Skeletal muscle tissue (tissue), 4 donors: ENCODE results near the gene MTUS2. TPM values are rescaled to one million over a fixed set of nuclear protein-coding genes. Genes with fewer than 3 reads are reported as not detected.

Source experiments
- H3K27ac ChIP-seq: one replicate; pipeline ENCODE4 v1.7.0; 2013; ENCODE audit warnings: mild to moderate bottlenecking, low read depth, low read length, inconsistent platforms
- H3K27me3 ChIP-seq, 3 donors: one replicate each; pipeline ENCODE4 v1.7.0; 2013; ENCODE audit warnings: low read length in 3 of 3; ENCODE audit not compliant: control insufficient read depth in 3 of 3, insufficient read depth in 3 of 3
- H3K36me3 ChIP-seq, 3 donors: one replicate each; pipeline ENCODE4 v1.7.0; 2013; ENCODE audit warnings: low read length in 3 of 3; ENCODE audit not compliant: control insufficient read depth in 3 of 3, insufficient read depth in 3 of 3
- H3K4me1 ChIP-seq, 3 donors: one replicate each; pipeline ENCODE4 v1.7.0; 2013; ENCODE audit warnings: low read length in 3 of 3, mild to moderate bottlenecking in 3 of 3; ENCODE audit not compliant: control insufficient read depth in 3 of 3, insufficient read depth in 3 of 3
- H3K4me3 ChIP-seq, 3 donors: one replicate each; pipeline ENCODE4 v1.7.0; 2013; ENCODE audit warnings: low read length in 3 of 3
- H3K9ac ChIP-seq, 3 donors: one replicate each; pipeline ENCODE4 v1.7.0; 2013; ENCODE audit warnings: low read length in 3 of 3, mild to moderate bottlenecking in 3 of 3, moderate library complexity in 2 of 3, low read depth in 1 of 3
- H3K9me3 ChIP-seq, 3 donors: one replicate each; pipeline ENCODE4 v1.7.0; 2013; ENCODE audit warnings: low read length in 3 of 3; ENCODE audit not compliant: control insufficient read depth in 3 of 3
- total RNA-seq: library from RNA; depleted of rRNA; stranded (reverse); fragments of >200 nt; gene quantifications from one replicate; pipeline ENCODE4 v1.2.3, GENCODE V29; 2014
- donor health status: Osteomylitis.

Gene MTUS2
- total RNA-seq, 1 donor from 2014 or later = 4.2 TPM

DNA sequence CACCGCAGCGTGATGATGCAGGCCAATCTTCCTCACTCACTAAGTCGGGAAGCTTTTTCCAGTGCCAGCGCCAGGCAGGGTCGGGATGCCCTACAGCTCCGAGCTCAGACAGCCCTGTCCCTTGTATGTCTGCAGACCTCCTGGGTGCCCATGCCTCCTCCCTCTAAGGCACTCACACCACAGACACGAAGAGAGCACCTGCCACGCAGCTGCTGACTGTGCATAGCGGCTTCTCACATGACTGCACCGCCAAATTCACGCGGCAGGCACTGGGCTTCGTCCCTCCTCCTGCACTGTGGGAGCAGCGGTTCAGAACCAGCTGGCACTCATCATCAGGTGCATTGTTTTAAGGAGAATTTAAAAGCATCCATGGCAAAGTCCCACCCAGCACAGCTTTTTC, 687.2 kb downstream of the MTUS2 start:
- Histone ChIP-seq H3K4me1 (peaks cover 11 to 26% (median 14%) of the 10 kb centered on the region in 3 donors), H3K9me3 (no peaks in the 10 kb centered on the region), H3K27me3 (peaks cover 32 to 45% (median 40%) of the 10 kb centered on the region in 3 donors), H3K9ac (peak overlapping the region in 1 of 3 donors; percentile 16), H3K4me3 (no peak overlapping the region), H3K36me3 (no peaks in the 10 kb centered on the region), H3K27ac (no peak overlapping the region)

DNA sequence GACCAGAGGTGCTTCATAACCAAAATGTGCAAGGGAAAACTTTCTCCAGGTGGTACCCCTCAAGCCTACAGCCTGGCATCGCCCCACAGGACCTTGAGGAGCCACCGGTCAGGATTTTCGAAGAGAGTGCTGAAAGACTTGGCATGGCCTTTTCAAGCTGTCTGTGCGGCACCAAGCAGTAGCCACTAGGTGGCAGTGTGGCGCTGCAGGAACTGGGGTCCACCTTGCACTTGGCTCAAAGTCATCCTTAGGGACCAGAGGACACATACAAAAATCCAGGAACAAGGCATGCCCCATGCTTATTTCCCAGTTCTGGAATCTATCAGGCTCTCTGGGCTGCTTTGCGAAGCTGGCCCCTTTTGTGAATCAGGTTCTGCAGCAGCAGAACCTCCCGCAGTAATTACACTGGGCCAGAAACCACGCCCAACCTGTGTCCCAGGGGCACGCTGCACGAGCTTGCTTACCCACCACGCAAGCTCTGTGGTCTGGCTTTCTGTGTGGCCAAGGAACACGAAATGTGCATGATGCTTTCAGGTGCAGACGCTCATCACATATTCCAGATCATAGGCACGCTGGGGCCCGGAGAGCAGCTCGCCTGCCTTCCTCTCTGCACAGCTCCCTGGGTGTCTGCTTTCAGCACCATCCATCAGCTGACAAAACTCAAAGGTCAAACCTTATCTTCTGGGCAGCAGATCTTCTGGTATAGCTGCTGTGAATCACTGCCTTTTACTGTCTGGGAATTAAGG, 688.2 kb downstream of the MTUS2 start:
- Histone ChIP-seq H3K4me3 (peak overlapping the region in 1 of 3 donors; percentile 32), H3K36me3 (no peaks in the 10 kb centered on the region), H3K27ac (no peak overlapping the region), H3K9ac (no peak overlapping the region), H3K4me1 (peaks cover 11 to 17% (median 14%) of the 10 kb centered on the region in 3 donors), H3K9me3 (no peaks in the 10 kb centered on the region), H3K27me3 (peaks cover 27 to 35% (median 32%) of the 10 kb centered on the region in 3 donors)

DNA sequence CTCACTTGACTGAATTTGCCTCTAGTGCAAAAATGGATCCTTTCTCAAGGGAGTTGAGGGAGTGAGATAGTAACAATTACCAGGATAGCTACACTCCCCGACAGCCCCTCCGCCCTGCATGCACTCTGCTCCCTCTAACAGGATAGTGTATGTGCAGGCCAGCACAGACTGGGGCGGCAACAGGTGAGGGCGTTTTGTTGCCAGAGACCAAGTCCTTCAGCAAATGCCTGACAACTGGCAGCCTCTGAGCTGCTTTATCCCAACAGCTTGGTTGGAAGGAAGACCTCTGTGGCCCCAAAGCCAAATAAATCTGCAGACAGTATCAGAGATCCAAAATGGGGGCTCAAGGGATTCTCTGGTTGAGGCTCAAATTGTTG, 688.7 kb downstream of the MTUS2 start:
- no peaks in the 10 kb centered on the region for H3K9me3 ChIP-seq
- no peaks in the 10 kb centered on the region for H3K36me3 ChIP-seq
- H3K4me3 ChIP-seq = no peak overlapping the region
- H3K27me3 ChIP-seq = peaks cover 27 to 34% (median 30%) of the 10 kb centered on the region in 3 donors
- peaks cover 11 to 17% (median 14%) of the 10 kb centered on the region in 3 donors for H3K4me1 ChIP-seq
- no peak overlapping the region for H3K9ac ChIP-seq
- no peak overlapping the region for H3K27ac ChIP-seq

DNA sequence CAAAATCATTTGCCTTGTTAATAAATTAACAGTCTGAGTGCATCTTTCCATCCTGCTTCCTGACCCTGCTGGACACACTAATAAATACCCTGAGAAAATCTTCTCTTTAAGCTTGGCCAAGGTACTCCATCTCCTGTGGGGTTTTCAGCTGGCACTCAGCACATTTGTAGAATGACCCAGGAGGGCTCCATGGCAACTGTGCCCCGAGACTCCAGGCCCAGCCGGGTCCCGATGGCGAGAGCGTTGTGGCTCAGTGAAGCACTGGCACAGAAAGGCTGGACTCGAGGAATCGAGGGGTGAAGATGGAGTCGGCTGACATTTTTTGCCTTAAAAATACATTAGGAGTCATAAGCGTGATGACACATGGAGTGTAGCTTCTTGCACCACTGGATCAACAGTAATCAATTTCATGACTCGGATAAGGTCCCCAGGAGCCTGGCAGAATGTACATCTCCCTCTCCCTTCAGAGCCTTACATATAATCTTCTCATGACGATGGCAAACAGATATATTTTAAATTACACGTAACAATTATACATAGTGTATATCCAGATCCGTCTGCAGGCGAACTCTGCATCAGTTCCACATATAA, 690.0 kb downstream of the MTUS2 start:
- Histone ChIP-seq H3K27ac (no peak overlapping the region), H3K4me1 (peaks cover 11 to 17% (median 14%) of the 10 kb centered on the region in 3 donors), H3K9ac (no peak overlapping the region), H3K27me3 (peaks cover 19 to 24% (median 24%) of the 10 kb centered on the region in 3 donors), H3K9me3 (no peaks in the 10 kb centered on the region), H3K4me3 (no peak overlapping the region), H3K36me3 (peaks cover 0 to 2% (median 0%) of the 10 kb centered on the region in 3 donors)

DNA sequence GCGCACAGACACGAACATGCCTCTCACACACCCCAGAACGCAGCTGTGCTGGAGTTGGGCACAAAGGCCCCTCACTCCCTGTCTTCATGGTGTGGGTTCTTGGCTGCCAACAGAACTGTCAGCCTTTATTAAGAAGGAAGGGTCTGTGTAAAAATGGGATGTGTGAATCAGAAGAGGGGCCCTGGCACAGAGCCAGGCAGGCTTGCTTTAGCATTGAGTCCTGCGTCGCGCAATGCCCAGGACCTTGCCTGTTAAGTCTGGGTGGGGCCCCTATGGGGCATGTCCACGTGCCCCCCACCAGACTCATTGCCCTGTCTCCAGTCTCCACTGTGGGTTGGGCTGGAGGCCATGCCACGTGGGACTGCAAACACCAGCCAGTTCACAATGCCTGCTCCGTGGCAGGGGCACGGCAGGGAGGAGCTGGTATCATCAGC, 690.5 kb downstream of the MTUS2 start:
- peaks cover 11 to 17% (median 14%) of the 10 kb centered on the region in 3 donors for H3K4me1 ChIP-seq
- H3K27ac ChIP-seq = no peak overlapping the region
- H3K36me3 ChIP-seq = peaks cover 0 to 2% (median 0%) of the 10 kb centered on the region in 3 donors
- H3K9me3 ChIP-seq = no peaks in the 10 kb centered on the region
- H3K4me3 ChIP-seq = no peak overlapping the region
- H3K27me3 ChIP-seq = peaks cover 13 to 19% (median 18%) of the 10 kb centered on the region in 3 donors
- H3K9ac ChIP-seq = no peak overlapping the region

DNA sequence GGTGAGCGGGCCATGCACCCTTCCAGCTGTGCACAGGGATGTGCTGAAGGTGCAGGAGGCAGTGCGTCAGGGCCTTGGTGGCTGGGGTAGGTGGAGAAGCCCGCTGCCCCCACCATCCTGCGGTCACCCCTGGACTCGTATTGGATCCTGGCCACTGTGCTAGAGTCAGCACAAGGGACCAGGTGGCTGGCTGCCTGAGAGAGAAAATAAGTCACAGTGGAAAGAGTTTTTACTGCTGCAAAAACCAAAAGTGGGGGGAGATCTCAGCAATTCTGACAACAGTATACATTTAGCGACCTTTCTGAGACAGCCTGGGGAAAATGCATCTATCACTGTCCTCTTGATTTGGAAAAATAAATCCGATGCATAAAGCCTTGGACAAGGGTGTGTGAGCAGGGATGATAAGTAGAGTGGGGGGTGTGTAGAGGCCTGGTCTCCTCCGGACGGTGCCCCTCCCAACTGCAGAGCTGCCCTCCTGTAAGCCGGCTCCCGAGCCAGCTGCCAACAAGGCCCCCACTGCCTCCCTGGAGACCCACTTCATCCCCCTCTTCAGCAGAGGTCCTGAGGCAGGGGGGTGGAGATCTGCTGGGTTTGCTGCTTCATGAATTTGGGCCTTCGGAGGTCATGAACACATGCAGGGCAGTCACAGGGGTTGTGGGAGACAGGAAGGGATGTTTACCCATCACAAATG, 691.1 kb downstream of the MTUS2 start:
- Histone ChIP-seq H3K9me3 (no peaks in the 10 kb centered on the region), H3K27me3 (peaks cover 9 to 13% (median 12%) of the 10 kb centered on the region in 3 donors), H3K4me1 (peaks cover 11 to 17% (median 14%) of the 10 kb centered on the region in 3 donors), H3K9ac (no peak overlapping the region), H3K4me3 (no peak overlapping the region), H3K27ac (no peak overlapping the region), H3K36me3 (peaks cover 0 to 5% (median 4%) of the 10 kb centered on the region in 3 donors)

DNA sequence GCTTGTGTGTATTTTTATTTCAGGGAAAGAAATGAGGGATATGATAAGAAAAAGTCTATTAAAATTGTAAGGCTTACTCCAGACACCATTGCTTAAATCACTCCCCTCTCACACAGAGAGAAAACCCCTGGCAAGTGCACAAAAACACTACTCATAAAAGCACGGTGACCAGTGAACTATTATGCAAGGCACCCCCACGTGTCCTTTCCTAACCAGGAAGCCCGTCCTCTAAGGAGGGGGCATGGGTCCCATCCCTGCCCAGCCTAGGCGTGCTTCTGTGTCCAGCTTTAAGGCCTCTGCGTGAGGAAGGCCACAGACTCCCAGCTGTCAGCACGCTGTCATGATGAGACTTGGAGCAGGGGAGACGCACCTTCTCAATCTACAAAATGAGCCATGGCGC, 691.8 kb downstream of the MTUS2 start:
- Histone ChIP-seq H3K27me3 (peaks cover 5 to 9% (median 7%) of the 10 kb centered on the region in 3 donors), H3K27ac (no peak overlapping the region), H3K9me3 (no peaks in the 10 kb centered on the region), H3K9ac (no peak overlapping the region), H3K4me1 (peaks cover 11 to 17% (median 14%) of the 10 kb centered on the region in 3 donors), H3K4me3 (no peak overlapping the region), H3K36me3 (peaks cover 0 to 9% (median 6%) of the 10 kb centered on the region in 3 donors)

DNA sequence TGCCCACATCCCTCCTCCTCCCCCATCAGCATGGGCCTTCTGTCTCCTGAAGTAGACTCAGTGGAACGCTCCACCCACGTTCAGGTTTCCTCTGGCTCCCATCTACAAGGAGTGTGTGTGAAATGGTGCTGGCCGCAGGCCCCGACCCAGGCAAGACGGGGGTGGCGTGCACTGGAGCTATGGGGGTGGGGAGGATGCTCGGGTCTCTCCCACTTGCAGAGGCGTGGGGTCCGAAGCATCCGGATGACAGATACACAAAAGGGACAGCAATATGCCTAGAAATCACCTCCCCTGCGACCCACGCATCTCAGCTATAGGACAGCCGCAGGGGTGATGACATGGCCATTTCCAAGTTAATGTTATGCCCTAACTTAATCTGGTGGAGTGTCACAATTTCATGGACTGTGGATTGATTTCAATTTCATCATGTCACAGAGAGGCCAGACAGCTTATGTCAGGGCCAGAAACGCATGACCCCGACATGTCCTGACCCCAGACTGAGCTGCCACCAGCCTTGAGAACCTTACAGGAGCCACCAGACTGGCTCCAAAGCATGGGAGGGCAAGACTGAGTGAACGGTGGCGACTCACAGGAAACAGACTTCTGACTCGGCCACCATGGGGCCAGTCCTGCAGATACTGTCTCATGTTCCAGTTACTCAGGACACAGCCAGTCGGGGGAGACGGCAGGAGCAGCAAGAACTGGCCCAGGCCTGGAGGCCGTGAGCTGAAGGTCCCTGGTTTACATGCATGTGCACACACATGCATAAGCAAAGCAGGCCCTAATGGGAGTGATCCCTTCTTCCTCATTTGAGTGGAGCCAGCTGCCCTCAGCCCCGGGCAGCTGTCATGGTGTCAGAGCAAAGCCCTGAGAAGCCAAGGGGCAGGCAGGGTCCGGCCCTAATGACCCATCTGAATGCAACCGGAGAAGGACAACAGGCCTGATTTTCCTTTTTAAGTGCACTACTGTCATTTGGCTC, 693.2 kb downstream of the MTUS2 start:
- peaks cover 0 to 16% (median 6%) of the 10 kb centered on the region in 3 donors for H3K36me3 ChIP-seq
- H3K4me1 ChIP-seq = peaks cover 2 to 5% (median 4%) of the 10 kb centered on the region in 3 donors
- H3K9me3 ChIP-seq = no peaks in the 10 kb centered on the region
- H3K4me3 ChIP-seq = no peak overlapping the region
- H3K27me3 ChIP-seq = peaks cover 0 to 3% (median 0%) of the 10 kb centered on the region in 3 donors
- H3K27ac ChIP-seq = no peak overlapping the region
- H3K9ac ChIP-seq = no peak overlapping the region
